ENCODE measurements around the gene CES5A. TPM values are rescaled to one million over a fixed set of nuclear protein-coding genes. Genes with fewer than 3 reads are reported as not detected.
"Not testable (repeated sequence)": the region's sequence is repeated elsewhere in the genome, so short reads cannot be mapped to it uniquely, and the experiment has no call there.

CES5A gene
- total RNA-seq, 2 experiments from 2014 or later = not detected

DNA sequence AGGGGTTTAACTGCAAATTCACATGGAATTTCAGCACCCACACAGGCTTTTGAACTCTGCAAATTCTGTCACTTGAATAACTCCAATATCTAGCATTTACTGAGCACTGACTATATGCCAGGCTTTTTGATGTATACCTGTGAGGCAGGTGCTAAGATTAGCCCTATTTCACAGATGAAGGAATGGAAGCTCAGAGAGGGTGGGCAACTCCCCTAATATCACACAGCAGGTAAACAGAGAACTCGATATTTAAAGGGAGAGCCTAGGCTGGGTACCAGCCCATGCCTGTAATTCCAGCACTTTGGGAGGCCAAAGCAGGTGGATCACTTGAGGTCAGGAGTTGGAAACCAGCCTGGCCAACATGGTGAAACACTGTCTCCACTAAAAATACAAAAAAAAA is 17.5 kb downstream of the CES5A start:
- H3K4me1 Mint-ChIP-seq; H3K36me3 Mint-ChIP-seq (ENCODE audit: low read depth); H3K27ac Mint-ChIP-seq; DNase-seq; POLR2A ChIA-PET; H3K4me3 Mint-ChIP-seq; CTCF ChIA-PET; H3K9me3 Mint-ChIP-seq: not testable (repeated sequence)
- peaks cover 14% of the 10 kb centered on the region for H3K27me3 Mint-ChIP-seq

DNA sequence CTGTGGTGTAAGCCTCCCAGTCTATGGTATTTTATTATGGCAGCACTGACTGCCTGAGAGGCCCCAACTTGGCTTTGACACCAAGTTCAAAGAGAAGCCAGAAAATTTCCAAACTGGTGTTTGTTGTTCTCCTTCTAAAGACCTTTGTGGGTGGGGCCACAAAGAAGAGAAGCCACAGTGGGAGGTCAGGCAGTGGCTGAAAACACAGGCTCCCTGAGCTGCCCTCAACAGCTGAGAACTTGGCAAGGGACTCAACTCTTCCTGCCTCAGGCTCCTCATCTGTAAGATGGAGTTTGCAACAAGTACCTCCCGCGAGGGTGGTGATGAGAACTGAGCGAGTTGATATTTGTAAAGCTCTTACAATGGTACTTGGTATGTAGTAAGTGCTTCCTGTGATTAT is 18.2 kb downstream of the CES5A start:
- H3K4me3 Mint-ChIP-seq = no peak overlapping the region
- no peak for DNase-seq
- no peaks in the 10 kb centered on the region for H3K4me1 Mint-ChIP-seq
- H3K27ac Mint-ChIP-seq = no peak overlapping the region
- CTCF ChIA-PET = no interaction called here
- peaks cover 17% of the 10 kb centered on the region for H3K27me3 Mint-ChIP-seq
- H3K9me3 Mint-ChIP-seq = no peaks in the 10 kb centered on the region
- H3K36me3 Mint-ChIP-seq (ENCODE audit: low read depth) = no peaks in the 10 kb centered on the region
- POLR2A ChIA-PET = no interaction called here

DNA sequence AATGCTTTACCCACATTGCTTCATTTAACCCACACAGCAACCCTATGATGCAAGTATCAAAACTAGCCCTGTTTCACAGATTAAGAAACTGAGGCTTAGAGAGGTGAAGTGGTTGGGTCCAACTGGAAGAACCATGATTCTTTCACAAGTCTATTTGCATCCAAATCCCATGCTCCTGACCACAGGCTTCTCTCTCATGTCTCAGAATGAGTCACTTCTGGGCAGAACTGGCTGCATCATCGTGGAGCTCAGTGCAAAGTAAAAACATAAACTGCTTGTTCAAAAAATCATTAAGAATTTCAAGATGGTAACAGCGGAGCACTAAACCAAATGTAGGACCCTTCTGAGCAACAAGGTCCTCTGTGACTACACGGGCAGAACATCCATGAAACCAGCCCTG is 22.1 kb downstream of the CES5A start:
- Mint-ChIP-seq H3K27ac (no peak overlapping the region), H3K4me1 (no peaks in the 10 kb centered on the region), H3K27me3 (peaks cover 14% of the 10 kb centered on the region), H3K9me3 (no peaks in the 10 kb centered on the region), H3K4me3 (no peak overlapping the region), H3K36me3 (ENCODE audit: low read depth) (no peaks in the 10 kb centered on the region)
- CTCF ChIA-PET = no interaction called here
- POLR2A ChIA-PET = no interaction called here
- DNase-seq = no peak

DNA sequence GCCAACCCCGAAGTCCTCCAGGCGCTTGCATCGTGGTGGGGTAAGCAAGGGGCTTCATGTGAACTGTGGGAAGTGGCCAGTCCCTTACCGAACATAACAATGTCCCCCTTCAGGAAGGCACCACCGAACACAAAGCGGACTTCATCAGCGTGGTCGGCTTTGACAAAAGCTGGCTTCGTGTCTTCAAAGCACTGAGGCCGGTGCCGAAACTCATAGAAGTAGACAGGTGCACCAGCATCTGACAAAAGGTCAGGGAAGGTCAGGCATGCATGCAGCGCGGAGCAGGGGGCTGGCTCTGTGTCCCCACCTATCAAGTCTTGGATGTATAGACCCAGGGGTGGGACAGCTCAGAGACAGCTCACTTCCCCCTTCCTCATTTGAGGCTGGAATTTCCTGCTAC is 25.6 kb downstream of the CES5A start:
- no peak for DNase-seq
- Mint-ChIP-seq H3K27ac (no peak overlapping the region), H3K36me3 (ENCODE audit: low read depth) (no peaks in the 10 kb centered on the region), H3K4me3 (no peak overlapping the region), H3K27me3 (peaks cover 18% of the 10 kb centered on the region), H3K4me1 (no peaks in the 10 kb centered on the region), H3K9me3 (no peaks in the 10 kb centered on the region)
- CTCF ChIA-PET = no interaction called here
- POLR2A ChIA-PET = no interaction called here

DNA sequence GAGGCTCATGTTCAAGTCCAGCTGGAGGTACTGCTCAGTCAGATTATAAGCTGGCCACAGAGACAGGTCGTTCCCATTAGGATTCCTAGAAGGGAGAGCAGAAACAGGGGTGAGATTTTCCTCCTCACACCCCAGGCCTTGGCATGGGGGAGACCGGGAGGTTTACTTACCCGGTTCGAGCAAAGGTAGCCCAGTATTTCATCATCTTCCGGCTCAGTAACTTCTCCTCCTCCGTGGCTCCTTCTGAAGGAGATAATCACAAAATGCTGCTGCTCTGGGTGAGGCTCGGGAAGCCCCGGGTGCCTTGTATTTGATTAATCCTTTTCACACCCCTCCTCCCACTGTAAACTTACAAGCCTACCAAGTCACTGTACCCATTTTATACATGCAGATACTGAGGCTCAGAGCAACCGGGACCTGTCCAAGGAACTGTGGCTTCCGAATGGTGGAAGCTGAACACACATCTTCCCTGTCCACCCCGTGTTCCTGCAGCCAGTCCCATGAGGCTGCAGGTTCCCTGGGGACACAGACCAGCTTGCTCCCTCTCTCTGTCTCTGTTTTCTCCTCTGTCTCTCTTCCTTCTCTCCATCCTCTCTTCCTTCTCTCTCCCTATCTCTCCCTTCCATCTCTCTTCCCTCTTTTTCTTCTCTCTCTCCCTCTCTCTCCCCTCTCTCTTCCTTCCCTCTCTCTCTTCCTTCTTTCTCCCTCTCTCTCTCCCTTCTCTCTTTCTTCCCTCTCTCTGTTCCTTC is 28.4 kb downstream of the CES5A start:
- CTCF ChIA-PET = interaction anchor here (1.7 kb wide), 1 partner anchor 382 kb away, joined by 6 read pairs; no protein-coding TSS in a partner anchor
- Mint-ChIP-seq H3K9me3 (no peaks in the 10 kb centered on the region), H3K27me3 (peaks cover 13% of the 10 kb centered on the region), H3K36me3 (ENCODE audit: low read depth) (no peaks in the 10 kb centered on the region), H3K4me3 (no peak overlapping the region), H3K27ac (no peak overlapping the region), H3K4me1 (no peaks in the 10 kb centered on the region)
- no peak for DNase-seq
- POLR2A ChIA-PET = no interaction called here

DNA sequence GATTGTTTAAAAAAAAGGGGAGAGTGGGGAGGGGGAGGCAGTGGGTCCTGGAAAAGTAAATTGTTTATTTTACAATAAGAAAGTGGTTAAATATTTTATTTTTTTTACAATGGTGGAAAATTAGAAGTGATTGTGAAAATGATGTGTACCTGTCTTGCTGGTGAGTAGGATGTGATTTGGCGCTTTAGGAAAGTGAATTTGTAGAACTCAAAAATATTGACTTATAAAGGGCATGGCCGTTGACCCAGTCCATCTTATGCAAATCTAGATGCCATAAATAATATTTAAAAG is 32.1 kb downstream of the CES5A start:
- Mint-ChIP-seq H3K27me3 (peaks cover 12% of the 10 kb centered on the region), H3K27ac (no peak overlapping the region), H3K9me3 (no peaks in the 10 kb centered on the region), H3K4me1 (peaks cover 11% of the 10 kb centered on the region), H3K36me3 (ENCODE audit: low read depth) (no peaks in the 10 kb centered on the region), H3K4me3 (no peak overlapping the region)
- POLR2A ChIA-PET = no interaction called here
- CTCF ChIA-PET = interaction anchor here (1.3 kb wide), 1 partner anchor 379 kb away, joined by 5 read pairs; no protein-coding TSS in a partner anchor
- no peak for DNase-seq

DNA sequence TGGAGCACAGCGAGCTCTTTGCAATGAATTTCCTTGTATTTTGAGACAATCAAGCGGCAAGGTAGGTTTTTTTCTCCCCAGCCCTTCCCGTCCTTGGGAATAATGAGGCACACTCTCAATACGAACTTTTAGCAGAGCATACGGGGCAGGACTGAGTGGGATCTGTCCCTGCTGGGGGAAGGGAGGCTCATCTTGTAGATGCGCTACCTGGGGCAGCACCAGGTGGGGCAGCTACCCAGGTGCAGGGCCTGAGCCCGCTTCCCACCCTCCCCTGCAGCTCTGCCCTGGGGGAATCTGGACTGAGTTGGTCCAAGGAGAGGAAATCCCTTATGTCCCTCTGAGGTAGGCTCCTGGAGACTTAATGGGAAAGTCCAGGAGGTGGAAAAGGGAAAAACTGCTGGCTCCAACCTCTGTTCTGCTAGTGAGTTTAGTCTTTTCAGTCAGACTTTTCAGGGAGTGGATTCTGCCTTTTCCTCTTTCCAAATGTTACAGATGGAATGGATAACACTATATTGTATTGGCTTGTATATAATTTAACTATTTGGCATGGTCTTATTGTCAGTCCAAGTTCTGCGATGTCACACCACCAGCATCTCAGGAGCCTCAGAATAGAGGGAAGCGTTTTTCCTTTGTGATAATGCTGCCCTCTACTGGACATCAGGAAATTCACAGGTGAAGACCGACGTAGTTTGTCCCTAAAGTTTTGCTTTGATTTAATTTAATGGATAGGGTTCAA is 32.6 kb downstream of the CES5A start:
- H3K27me3 Mint-ChIP-seq = peaks cover 12% of the 10 kb centered on the region
- ChIA-PET CTCF (interaction anchor here (0.8 to 2.8 kb wide), 7 partner anchors 123 to 380 kb away, joined by 3 to 22 read pairs (median 4); no protein-coding TSS in a partner anchor), POLR2A (no interaction called here)
- no peak for DNase-seq
- H3K27ac Mint-ChIP-seq = no peak overlapping the region
- H3K9me3 Mint-ChIP-seq = no peaks in the 10 kb centered on the region
- no peaks in the 10 kb centered on the region for H3K36me3 Mint-ChIP-seq (ENCODE audit: low read depth)
- H3K4me1 Mint-ChIP-seq = peaks cover 11% of the 10 kb centered on the region
- H3K4me3 Mint-ChIP-seq = no peak overlapping the region

DNA sequence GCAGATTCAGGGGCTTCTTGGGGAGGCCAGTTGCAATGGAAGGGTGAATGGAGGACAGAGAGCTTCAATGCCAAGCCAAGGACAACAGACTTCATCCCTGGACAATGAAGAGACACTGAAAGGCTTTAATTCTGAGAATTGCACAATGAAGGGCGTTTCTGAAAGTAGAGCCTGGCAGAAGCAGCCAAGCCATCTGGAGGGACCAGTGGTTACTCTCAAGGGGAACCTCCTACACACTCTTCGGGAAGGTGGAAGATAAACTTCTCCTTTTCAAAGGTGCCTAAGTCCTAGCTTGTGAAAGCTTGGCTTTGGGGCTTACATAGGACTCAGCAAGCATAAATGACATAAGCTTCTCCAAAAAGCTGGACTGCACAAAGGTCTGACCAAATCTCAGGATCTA is 36.1 kb downstream of the CES5A start:
- ChIA-PET POLR2A (no interaction called here), CTCF (interaction anchor here (1.1 kb wide), 1 partner anchor 374 kb away, joined by 4 read pairs; no protein-coding TSS in a partner anchor)
- no peak overlapping the region for H3K27ac Mint-ChIP-seq
- H3K27me3 Mint-ChIP-seq = peaks cover 6% of the 10 kb centered on the region
- no peaks in the 10 kb centered on the region for H3K36me3 Mint-ChIP-seq (ENCODE audit: low read depth)
- peaks cover 11% of the 10 kb centered on the region for H3K4me1 Mint-ChIP-seq
- DNase-seq = no peak
- no peak overlapping the region for H3K4me3 Mint-ChIP-seq
- H3K9me3 Mint-ChIP-seq = no peaks in the 10 kb centered on the region

DNA sequence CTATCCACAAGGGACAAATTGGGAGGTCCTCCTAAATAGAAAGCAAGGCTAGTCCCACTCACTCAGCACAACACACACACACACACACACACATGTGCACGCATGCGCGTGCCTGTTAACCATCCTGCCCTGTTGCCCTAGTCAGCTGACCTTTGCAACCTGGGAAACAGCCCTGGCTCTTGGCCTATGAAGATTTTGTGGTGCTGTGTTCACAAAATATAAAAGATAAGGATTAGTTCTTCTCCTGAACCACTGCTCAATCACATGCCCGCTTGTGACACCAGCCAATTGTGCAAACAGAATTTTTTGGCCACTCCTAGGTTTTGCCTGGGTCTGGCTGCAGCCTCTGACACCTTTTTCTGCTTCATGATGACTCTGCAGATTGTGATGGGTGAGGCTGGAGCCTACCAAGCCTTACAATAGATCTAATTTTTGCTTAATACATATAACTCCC is 39.0 kb downstream of the CES5A start:
- Mint-ChIP-seq H3K27ac (no peak overlapping the region), H3K4me3 (no peak overlapping the region), H3K9me3 (no peaks in the 10 kb centered on the region), H3K4me1 (peaks cover 7% of the 10 kb centered on the region), H3K36me3 (ENCODE audit: low read depth) (no peaks in the 10 kb centered on the region), H3K27me3 (peaks cover 6% of the 10 kb centered on the region)
- POLR2A ChIA-PET = no interaction called here
- CTCF ChIA-PET = no interaction called here
- DNase-seq = no peak

DNA sequence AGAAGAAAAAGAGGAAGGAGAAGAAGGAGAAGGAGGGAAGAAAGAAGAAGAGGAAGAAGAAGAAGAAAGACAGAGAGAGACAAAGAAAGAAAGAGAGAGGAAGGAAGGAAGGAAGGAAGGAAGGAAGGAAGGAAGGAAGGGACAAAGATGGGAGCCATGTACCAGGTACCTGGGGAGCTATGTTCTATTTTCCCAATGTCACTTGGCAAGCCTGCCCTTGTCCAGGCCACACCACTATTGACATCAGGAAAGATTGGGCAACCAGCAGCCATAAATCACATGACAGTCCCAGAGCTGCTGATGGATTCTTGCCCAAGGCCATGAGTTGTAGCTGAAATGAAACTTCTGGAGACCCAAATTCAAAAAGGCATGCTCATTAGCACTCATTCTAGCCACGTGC is 39.6 kb downstream of the CES5A start:
- CTCF ChIA-PET = no interaction called here
- H3K27me3 Mint-ChIP-seq = peaks cover 6% of the 10 kb centered on the region

DNA sequence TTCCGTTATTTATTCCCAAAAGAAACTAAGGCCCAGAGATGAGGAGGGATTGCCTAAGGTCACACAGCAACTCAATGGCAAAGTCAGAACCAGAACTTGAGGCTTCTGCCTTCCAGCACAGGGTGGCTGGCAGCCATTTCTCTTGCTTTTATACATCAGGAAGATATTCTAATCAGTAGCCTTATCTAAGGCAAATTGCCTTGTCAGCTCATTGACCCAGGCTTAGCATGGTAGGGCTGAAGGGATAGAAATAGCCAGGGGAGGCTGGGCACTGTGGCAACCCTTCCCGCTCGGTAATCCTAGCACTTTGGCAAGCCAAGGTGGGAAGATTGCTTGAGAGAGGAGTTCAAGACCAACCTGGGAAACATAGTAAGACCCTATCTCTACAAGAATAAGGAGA is 40.0 kb downstream of the CES5A start:
- H3K4me3 Mint-ChIP-seq; H3K36me3 Mint-ChIP-seq (ENCODE audit: low read depth); H3K4me1 Mint-ChIP-seq; DNase-seq; POLR2A ChIA-PET; H3K27me3 Mint-ChIP-seq; CTCF ChIA-PET; H3K9me3 Mint-ChIP-seq; H3K27ac Mint-ChIP-seq: not testable (repeated sequence)

More for the DNA sequence above, 39.6 kb downstream of the CES5A start:
- Mint-ChIP-seq H3K9me3 (no peaks in the 10 kb centered on the region), H3K27ac (no peak overlapping the region), H3K4me1 (peaks cover 5% of the 10 kb centered on the region), H3K4me3 (no peak overlapping the region), H3K36me3 (ENCODE audit: low read depth) (no peaks in the 10 kb centered on the region)
- DNase-seq = no peak
- POLR2A ChIA-PET = no interaction called here

DNA sequence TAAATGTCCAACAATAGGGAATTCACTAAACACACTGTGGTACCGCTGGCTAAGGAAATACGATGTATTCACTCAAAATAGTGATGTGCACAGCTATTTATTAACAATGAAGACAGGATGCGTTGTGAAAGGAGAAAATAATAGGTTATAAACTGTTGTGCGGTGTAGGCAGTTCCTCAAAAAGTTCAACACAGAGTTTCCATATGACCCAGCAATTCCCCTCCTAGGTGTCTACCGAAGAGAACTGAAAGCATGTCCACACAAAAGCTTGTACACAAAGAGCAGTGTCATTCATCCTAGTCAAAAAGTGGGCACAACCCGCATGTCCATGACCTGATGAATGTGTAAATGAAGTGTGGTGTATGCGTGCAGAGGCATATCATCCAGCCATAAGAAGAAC is 41.1 kb downstream of the CES5A start:
- H3K4me1 Mint-ChIP-seq = no peaks in the 10 kb centered on the region
- CTCF ChIA-PET = no interaction called here
- no peak for DNase-seq
- POLR2A ChIA-PET = no interaction called here
- no peak overlapping the region for H3K4me3 Mint-ChIP-seq
- no peaks in the 10 kb centered on the region for H3K36me3 Mint-ChIP-seq (ENCODE audit: low read depth)
- H3K27ac Mint-ChIP-seq = no peak overlapping the region
- peaks cover 2% of the 10 kb centered on the region for H3K27me3 Mint-ChIP-seq
- H3K9me3 Mint-ChIP-seq = no peaks in the 10 kb centered on the region

DNA sequence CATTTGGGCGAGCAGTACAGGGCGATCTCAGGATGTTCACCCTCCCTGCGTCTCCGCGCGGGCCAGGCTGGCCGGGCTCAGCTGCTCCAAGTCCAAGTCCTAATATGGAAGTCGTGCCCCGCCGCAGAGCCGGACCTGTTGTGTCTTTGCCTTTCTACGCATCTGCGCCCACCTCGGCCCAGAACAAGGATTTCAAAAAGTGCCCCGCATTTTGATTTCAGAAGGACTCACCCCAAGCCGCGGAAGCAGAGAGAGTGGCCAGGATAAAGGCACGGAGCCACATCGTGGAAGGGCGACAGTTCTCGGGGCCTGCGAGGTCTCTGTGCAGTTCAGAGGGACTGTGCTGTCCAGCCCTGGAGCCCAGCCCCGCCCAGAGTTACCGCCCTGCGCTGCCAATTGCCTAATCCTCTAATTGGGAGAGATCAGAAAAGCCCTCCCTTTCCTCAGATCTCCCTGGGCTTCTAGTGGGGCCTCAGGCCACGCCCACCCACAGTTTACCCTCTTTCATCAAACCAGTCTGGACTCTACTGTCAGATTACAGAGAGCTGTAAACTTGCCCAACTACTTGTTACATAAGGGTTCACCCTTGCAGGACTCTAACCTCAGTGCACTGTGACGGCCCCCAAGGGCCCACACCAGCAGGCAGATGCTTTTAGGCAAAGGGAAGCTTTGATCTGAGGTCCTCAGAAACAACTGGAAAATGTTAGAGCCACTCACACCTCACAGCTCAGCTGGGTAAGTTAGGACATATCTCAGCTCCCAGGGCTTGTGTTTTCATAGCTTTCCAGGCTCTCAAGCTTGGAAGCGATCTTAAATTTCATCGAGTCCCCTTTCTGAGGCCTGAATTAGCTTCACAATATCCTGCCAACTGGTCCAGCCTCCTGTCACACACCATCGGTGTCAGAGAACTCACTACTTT is 42.1 kb downstream of the CES5A start, which contains the start of gene CES1:
CES1 (minus strand) TSS at position 324 of the 919 bp plus-strand sequence; CDS start at position 283, 41 bp downstream.
- CTCF ChIA-PET = no interaction called here
- H3K9me3 Mint-ChIP-seq = no peaks in the 10 kb centered on the region
- H3K4me1 Mint-ChIP-seq = no peaks in the 10 kb centered on the region
- H3K36me3 Mint-ChIP-seq (ENCODE audit: low read depth) = no peaks in the 10 kb centered on the region
- no peak within 1 kb of the TSS for H3K27ac Mint-ChIP-seq
- POLR2A ChIA-PET = no interaction called here
- peaks cover 2% of the 10 kb centered on the region for H3K27me3 Mint-ChIP-seq
- H3K4me3 Mint-ChIP-seq = no peak within 1 kb of the TSS
- DNase-seq = no peak

Measured in activated CD4-positive, alpha-beta memory T cell treated with anti-CD3 and anti-CD28 coated beads, Interleukin-2, amount 10 ng/mL, durations not matched to agents 7 days and 5 days (primary cell).